ENCODE results near the gene PGM2L1.

Gene PGM2L1

DNA sequence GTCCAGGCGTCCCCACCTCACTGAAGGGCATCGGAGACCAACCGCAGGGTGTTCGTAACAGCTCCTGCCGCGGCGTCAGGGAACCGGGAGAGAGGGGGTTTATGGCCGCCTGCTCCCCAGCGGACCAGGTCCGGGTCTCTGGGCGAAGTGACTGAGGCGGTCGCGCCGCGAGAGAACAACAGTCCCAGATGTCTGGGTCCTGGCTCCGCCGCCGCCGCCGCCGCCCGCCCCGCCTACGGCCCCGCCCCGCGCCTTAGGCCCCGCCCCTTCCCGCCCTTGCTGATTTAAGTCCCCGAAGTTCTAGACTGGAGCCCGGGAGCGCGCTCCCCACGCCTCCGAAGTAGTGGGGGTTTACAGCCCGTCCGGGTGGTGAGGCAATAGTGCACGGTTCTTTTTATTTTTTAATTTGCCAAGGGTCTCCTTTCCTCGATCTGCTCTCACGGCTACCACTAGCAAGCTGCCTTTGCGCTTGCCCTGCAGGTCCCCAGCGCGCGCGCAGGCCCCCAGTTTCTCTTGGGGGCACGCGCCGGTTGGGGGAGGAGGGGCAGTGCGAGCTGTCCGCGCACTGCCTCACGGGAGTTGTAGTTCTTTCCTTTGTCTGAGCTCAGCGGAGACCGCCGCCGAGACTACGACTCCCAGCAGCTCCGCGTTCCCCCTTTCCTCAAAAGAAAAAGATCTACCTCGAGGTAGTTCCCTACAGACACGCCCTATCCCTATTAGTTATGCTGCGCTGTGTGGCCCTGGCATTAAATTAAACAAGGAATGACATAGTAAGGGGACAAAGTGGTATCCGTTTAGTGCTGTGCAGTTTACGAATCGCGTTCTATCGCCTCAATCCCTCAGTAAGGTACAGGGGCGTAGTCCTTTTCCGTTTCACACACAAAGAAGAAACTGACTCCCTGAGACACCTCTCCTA is at the start of gene PGM2L1:
PGM2L1 (minus strand) TSS at position 190 of the 916 bp plus-strand sequence. CDS start 272 bp downstream, outside the sequence.
- H3K4me3 ChIP-seq (ENCODE audit: control insufficient read depth, low read depth, low read length) = peak within 1 kb of the TSS; percentile 89
- DNase-seq (ENCODE audit: low read depth) = peak; percentile 90
- TF ChIP-seq CTCF (conservative IDR thresholded peaks at IDR 0.05; ENCODE audit: control insufficient read depth, insufficient read depth, low read depth, low read length) = no peak

GRCh38 chr11:74447720-74448119 is 49.5 kb upstream of the PGM2L1 start:
- no peak for TF ChIP-seq CTCF (conservative IDR thresholded peaks at IDR 0.05; ENCODE audit: control insufficient read depth, insufficient read depth, low read depth, low read length)
- no peak for DNase-seq (ENCODE audit: low read depth)
- no peak overlapping the region for H3K4me3 ChIP-seq (ENCODE audit: control insufficient read depth, low read depth, low read length)

DNA sequence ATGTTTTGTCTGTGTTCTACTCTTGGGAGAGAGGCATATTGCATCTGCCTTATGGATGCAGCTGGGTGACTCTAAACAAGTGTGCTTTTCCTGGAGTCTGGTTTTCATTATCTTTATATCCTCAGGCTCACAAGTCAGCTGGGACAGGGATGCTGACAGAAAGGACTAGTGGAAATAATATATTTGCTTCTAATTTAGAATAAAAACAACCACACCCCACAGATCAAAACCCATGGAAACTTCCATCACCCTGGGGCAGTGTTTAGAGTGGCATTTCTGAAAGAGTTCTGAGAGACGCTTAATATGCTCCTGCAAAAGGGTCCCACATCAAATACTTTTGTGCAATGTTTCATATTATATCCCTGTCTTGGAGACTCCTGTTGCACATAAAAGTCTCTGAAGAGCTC is 48.3 kb upstream of the PGM2L1 start:
- no peak overlapping the region for H3K4me3 ChIP-seq (ENCODE audit: control insufficient read depth, low read depth, low read length)
- no peak for TF ChIP-seq CTCF (conservative IDR thresholded peaks at IDR 0.05; ENCODE audit: control insufficient read depth, insufficient read depth, low read depth, low read length)
- peak; percentile 20 for DNase-seq (ENCODE audit: low read depth)

DNA sequence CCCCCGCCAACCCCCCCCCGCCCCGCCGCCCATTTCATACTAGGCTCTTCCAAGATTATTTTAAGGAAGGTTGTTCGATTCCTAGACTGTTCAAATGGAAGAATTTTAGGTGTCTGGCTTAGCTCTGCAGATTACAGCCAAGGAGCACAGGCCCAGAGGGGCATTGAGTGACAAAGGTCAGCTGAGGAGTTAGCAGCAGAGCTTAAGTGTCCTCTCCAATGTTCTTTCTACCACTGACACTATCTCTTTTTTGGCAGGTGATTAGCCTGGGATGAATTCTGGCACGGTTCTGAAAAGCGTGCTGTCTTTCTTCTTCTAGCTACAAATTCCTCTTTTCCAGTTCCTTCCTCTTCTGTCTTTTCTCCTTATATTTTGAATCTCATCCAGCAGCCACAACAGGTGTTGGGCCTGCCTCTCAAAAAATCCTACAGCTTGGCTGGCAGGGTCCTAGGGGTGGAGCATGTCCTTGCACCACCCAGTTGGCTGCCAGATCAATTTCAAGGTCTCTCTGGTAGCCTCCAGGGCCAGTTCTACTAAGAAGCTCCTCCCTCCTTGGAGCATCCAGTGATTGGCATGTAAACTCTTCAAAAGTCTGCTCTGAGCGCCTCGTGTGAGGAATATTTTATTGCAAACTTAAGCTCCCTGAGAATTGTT is 46.1 kb upstream of the PGM2L1 start:
- DNase-seq (ENCODE audit: low read depth) = no peak
- TF ChIP-seq CTCF (conservative IDR thresholded peaks at IDR 0.05; ENCODE audit: control insufficient read depth, insufficient read depth, low read depth, low read length) = no peak
- H3K4me3 ChIP-seq (ENCODE audit: control insufficient read depth, low read depth, low read length) = no peak overlapping the region

- DNase-seq (ENCODE audit: low read depth) = no peak
- TF ChIP-seq CTCF (conservative IDR thresholded peaks at IDR 0.05; ENCODE audit: control insufficient read depth, insufficient read depth, low read depth, low read length) = no peak
- H3K4me3 ChIP-seq (ENCODE audit: control insufficient read depth, low read depth, low read length) = no peak overlapping the region
These were observed 45.0 kb upstream of the PGM2L1 start for GRCh38 chr11:74443071-74443864.

DNA sequence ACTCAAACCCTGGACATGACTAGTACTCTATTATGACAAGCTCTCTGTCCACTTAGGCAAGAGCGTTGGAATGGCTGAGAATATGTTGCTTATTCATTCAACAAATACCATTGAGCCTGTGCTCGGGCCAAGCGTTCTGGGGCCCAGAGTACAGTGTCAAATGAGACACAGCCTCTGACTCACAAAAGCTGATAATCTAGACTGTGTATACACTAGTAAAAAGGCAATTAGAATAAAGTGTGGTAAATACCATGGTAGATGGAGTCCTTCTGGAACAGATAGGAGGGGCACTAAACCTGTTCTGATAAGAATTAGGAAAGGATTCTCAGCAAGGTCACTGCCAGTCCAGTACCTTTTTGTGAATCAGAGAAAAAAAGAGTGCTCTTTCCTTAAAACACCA is 44.4 kb upstream of the PGM2L1 start:
- DNase-seq (ENCODE audit: low read depth) = no peak
- H3K4me3 ChIP-seq (ENCODE audit: control insufficient read depth, low read depth, low read length) = no peak overlapping the region
- no peak for TF ChIP-seq CTCF (conservative IDR thresholded peaks at IDR 0.05; ENCODE audit: control insufficient read depth, insufficient read depth, low read depth, low read length)
